Transverse colon (tissue), 4 donors: ENCODE measurements around the gene TRIM15. TPM values are rescaled to one million over a fixed set of nuclear protein-coding genes. Genes with fewer than 3 reads are reported as not detected.

Source experiments
- DNase-seq: peaks from one replicate; pipeline ENCODE4 v3.0.0-alpha.2; 2019
- H3K27ac ChIP-seq, 4 donors: fragments of 200-600 bp; sonication (generic); 2 replicates each; pipeline ENCODE4 v1.5.1; 2016 to 2018; ENCODE audit warnings: inconsistent platforms in 4 of 4
- H3K27me3 ChIP-seq: fragments of 200-600 bp; sonication (generic); 2 replicates; pipeline ENCODE4 v1.5.1; 2017; ENCODE audit warnings: inconsistent platforms
- H3K36me3 ChIP-seq, 4 donors: fragments of 200-600 bp; sonication (generic); 2 replicates each; pipeline ENCODE4 v1.5.1; 2017 to 2019; ENCODE audit warnings: inconsistent platforms in 4 of 4
- H3K4me1 ChIP-seq, 4 donors: fragments of 200-600 bp; sonication (generic); 2 replicates each; pipeline ENCODE4 v1.5.1; 2017 to 2020; ENCODE audit warnings: inconsistent platforms in 4 of 4
- H3K4me3 ChIP-seq, 4 donors: fragments of 200-600 bp; sonication (generic); 1 replicate in 1 of 4; 2 replicates in 3 of 4; pipeline versions ENCODE4 v1.5.1 to v1.6.1; 2017 to 2019; ENCODE audit warnings: inconsistent platforms in 4 of 4
- H3K9me3 ChIP-seq, 2 donors: fragments of 200-600 bp; sonication (generic); 2 replicates each; pipeline ENCODE4 v1.5.1; 2017 to 2019; ENCODE audit warnings: inconsistent platforms in 2 of 2
- EP300 ChIP-seq: sonication (generic); formaldehyde crosslinking; IDR thresholded peaks from one replicate; pipeline ENCODE4 v1.6.1; 2017; ENCODE audit warnings: antibody characterized with exemption, low read depth
- POLR2A ChIP-seq: fragments of 450-650 bp; IDR thresholded peaks from one replicate; pipeline ENCODE4 v1.6.1; 2016; ENCODE audit warnings: antibody characterized with exemption, mild to moderate bottlenecking, moderate library complexity
- POLR2AphosphoS5 ChIP-seq, 3 donors: sonication (generic); formaldehyde crosslinking; IDR thresholded peaks; one replicate each; pipeline ENCODE4 v1.6.1; 2016; ENCODE audit warnings: antibody characterized with exemption in 3 of 3
- WGBS, 2 donors: methylation state at CpG; one replicate each; pipeline ENCODE4 v1.1.5; 2018; ENCODE audit warnings: low coverage in 1 of 2; 5-methylcytosine and 5-hydroxymethylcytosine counted together
- in situ Hi-C, 4 donors: fragments of 200-750 bp; cut with MboI; loops; one replicate each; pipeline versions ENCODE4 v1.15.0 to v1.15.1; 2017; ENCODE audit warnings: low sequenced_read_pairs in 3 of 4, low pct_ligation_motif_present in 1 of 4, low pct_unique_long_range_greater_than_20kb in 1 of 4
- intact Hi-C: fragments of 100-400 bp; cut with DNase I; formaldehyde crosslinking; loops from one replicate; pipeline ENCODE4 v1.15.1; 2023; ENCODE audit warnings: low total_unique reads
- total RNA-seq, 4 donors: library from RNA; depleted of rRNA; stranded (reverse); fragments of >200 nt; gene quantifications; one replicate each; pipeline ENCODE4 v1.1.0, GENCODE V29; 2016
- TF ChIP-seq, protein P1 (sequence below), 5 experiments: fragments of 200-600 bp in 3 of 5; fragments of 450-650 bp in 2 of 5; sonication (generic) in 3 of 5; IDR thresholded peaks; 1 replicate in 2 of 5; 2 replicates in 3 of 5; pipeline ENCODE4 v1.5.1; 2016 to 2017; ENCODE audit warnings: antibody characterized with exemption in 5 of 5, inconsistent platforms in 3 of 5, mild to moderate bottlenecking in 2 of 5, moderate library complexity in 1 of 5

The TRIM15 gene
- total RNA-seq, 4 donors from 2014 or later = 5.8 to 90.7 (median 51.8) TPM

DNA sequence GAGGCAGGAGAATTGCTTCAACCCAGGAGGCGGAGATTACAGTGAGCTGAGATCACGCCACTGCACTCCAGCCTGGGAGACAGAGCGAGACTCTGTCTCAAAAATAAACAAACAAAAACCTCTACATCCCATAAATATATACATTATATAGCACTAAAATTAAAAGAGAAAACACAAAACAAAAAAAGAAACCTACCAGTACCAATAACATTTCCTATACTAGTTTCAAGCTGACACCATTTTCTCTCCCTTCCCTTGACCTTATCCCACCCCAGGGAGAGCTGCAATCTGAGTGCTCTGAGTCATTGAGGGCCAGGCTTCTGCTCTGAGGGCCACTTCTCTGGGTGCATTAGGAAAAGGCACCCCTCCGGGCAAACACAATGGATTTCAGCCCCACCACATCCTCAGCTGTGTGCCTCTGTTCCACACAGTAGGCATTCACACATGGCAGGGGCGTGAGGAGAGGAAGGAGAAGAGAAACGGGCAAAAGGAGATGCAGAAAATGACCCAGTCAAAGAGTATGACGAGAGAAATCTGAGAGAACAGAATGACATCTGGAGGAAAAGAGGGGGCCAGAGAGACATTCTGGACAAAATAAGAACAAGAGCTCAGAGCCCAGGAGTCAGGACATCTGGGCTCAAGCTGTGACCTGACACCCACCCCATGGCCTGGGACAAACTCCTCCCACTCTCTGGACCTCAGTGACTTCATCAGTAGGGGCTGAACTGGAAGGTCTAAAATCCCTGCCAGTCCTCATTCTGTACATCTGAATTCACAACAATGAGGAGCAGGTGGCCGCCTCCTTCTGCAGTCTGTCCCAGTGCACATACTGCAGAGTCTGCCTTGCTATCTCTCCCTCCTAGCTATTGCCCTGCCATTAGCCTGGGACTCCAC is 31.7 kb downstream of the TRIM15 start:
- WGBS, 2 donors = 94% methylated on average over 8 of the region's 8 CpGs; no CpG with 5 or more reads in 1 of the 2 donors
- Histone ChIP-seq H3K9me3 (no peaks in the 10 kb centered on the region), H3K4me3 (no peak overlapping the region), H3K27ac (no peak overlapping the region), H3K4me1 (no peaks in the 10 kb centered on the region), H3K36me3 (peaks cover 0 to 65% (median 16%) of the 10 kb centered on the region in 4 donors), H3K27me3 (no peaks in the 10 kb centered on the region)
- in situ Hi-C loops = loop anchor here in 1 of 4 donors (25.0 kb wide), 1 partner anchor 333 kb away; no protein-coding TSS in a partner anchor
- no peak for DNase-seq
- no peak for TF ChIP-seq POLR2AphosphoS5 (IDR thresholded peaks at IDR 0.05)
- TF ChIP-seq POLR2A = no peak
- TF ChIP-seq, protein P1, sequence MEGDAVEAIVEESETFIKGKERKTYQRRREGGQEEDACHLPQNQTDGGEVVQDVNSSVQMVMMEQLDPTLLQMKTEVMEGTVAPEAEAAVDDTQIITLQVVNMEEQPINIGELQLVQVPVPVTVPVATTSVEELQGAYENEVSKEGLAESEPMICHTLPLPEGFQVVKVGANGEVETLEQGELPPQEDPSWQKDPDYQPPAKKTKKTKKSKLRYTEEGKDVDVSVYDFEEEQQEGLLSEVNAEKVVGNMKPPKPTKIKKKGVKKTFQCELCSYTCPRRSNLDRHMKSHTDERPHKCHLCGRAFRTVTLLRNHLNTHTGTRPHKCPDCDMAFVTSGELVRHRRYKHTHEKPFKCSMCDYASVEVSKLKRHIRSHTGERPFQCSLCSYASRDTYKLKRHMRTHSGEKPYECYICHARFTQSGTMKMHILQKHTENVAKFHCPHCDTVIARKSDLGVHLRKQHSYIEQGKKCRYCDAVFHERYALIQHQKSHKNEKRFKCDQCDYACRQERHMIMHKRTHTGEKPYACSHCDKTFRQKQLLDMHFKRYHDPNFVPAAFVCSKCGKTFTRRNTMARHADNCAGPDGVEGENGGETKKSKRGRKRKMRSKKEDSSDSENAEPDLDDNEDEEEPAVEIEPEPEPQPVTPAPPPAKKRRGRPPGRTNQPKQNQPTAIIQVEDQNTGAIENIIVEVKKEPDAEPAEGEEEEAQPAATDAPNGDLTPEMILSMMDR (IDR thresholded peaks at IDR 0.05) = no peak
- no peak for TF ChIP-seq EP300
- intact Hi-C loops = no loop called here

- TF ChIP-seq POLR2AphosphoS5 (IDR thresholded peaks at IDR 0.05) (no peak), POLR2A (no peak), EP300 (no peak)
- TF ChIP-seq, protein P1 (IDR thresholded peaks at IDR 0.05) = no peak
- intact Hi-C loops = no loop called here
- no peak overlapping the region for H3K27ac ChIP-seq
- no peak overlapping the region for H3K4me3 ChIP-seq
- H3K36me3 ChIP-seq = peaks cover 0 to 62% (median 15%) of the 10 kb centered on the region in 4 donors
- peaks cover 0 to 6% (median 2%) of the 10 kb centered on the region in 4 donors for H3K4me1 ChIP-seq
- no peaks in the 10 kb centered on the region for H3K9me3 ChIP-seq
- no peak for DNase-seq
- WGBS, 2 donors = 89 to 100% methylated on average over 1 of the region's 1 CpG
- H3K27me3 ChIP-seq = no peaks in the 10 kb centered on the region
- in situ Hi-C loops = loop anchor here in 1 of 4 donors (25.0 kb wide), 1 partner anchor 334 kb away; no protein-coding TSS in a partner anchor
Observed at GRCh38 chr6:30195951-30196350, 32.6 kb downstream of the TRIM15 start.

DNA sequence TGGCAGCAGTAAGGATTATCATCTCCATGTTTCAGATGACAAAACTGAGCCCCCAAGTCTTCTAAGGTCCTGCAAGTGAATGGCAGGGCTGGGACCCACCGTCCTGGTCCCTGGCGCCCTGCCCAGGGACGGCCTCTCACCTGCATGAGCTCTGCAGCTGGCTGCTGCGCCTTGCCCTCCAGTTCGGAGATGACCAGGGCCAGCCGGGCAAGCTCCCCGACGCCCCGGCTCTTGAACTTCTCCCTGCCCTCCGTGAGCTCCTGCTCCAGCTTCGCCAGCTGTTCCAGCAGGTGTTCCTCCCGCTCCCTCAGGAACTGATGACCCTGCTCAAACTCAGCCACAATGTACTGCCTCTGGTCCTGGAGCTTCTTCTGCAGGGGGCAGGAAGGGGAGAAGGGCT is 33.0 kb downstream of the TRIM15 start:
- Histone ChIP-seq H3K4me3 (no peak overlapping the region), H3K4me1 (peaks cover 0 to 10% (median 6%) of the 10 kb centered on the region in 4 donors), H3K9me3 (no peaks in the 10 kb centered on the region), H3K27ac (no peak overlapping the region), H3K36me3 (peaks cover 0 to 60% (median 15%) of the 10 kb centered on the region in 4 donors), H3K27me3 (no peaks in the 10 kb centered on the region)
- TF ChIP-seq POLR2A (no peak), EP300 (no peak), POLR2AphosphoS5 (IDR thresholded peaks at IDR 0.05) (no peak)
- TF ChIP-seq, protein P1 (IDR thresholded peaks at IDR 0.05) = no peak
- no peak for DNase-seq
- intact Hi-C loops = no loop called here
- in situ Hi-C loops = loop anchor here in 1 of 4 donors (25.0 kb wide), 1 partner anchor 334 kb away; no protein-coding TSS in a partner anchor
- WGBS, 2 donors = 97 to 100% methylated on average over 2 to 12 of the region's 12 CpGs
